Measurements from ENCODE around the gene MGMT. TPM values are rescaled to one million over a fixed set of nuclear protein-coding genes. Genes with fewer than 3 reads are reported as not detected.

Gene MGMT
- total and polyA plus RNA-seq, 2 of the 4 experiments (the other 2 are of a cell fraction): 11.5 to 17.8 TPM

DNA sequence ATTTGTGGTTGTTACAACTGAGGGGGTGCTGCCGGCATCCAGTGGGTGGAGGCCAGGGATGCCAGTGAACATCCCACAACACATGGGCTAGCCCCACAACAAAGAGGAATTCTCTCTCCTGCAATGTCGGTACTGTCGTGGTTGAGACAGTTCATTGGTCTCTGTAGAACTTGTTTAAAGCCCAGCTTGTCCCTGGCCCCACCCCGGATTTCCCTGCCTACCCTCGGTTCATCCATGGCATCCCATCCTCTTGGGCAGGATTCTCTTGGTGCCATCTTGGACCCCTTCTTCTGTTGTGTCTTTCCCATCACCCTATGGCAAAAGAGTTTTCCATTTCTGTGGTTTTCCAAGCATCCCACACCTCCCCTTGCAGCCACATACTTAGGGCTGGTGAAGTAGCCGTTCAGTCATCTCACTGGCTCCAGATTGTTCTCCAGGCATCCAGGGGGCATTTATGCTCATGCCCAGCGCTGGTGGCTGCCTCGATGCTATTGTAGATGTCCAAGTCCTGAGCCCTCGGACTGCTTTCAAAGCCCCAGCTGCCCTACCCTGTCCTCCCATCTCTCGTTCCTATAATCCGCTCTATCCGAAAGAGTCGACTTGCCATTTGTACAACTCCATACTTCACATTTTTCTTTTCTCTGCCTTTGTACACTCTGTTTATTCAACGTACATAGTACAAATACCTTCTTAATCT lies 39.2 kb downstream of the MGMT start:
- no peaks in the 10 kb centered on the region for H3K9me1 ChIP-seq (ENCODE audit: insufficient read depth, low read length)
- H3K27me3 ChIP-seq (ENCODE audit: control insufficient read depth, insufficient read depth, low read length): no peaks in the 10 kb centered on the region
- H3K18ac ChIP-seq (ENCODE audit: low read depth, low read length): no peak overlapping the region
- H3K9ac ChIP-seq (ENCODE audit: low read depth, low read length): no peak overlapping the region
- peaks cover 4 to 13% of the 10 kb centered on the region in 2 experiments; a peak in 2 of 4 replicates for H3K79me1 ChIP-seq (ENCODE audit: low read depth in 1 of 2, low read length in 2 of 2)
- no peaks in the 10 kb centered on the region for H4K20me1 ChIP-seq (ENCODE audit: insufficient read depth, low read length)
- H2BK5ac ChIP-seq (ENCODE audit: low read depth, low read length, poor library complexity, severe bottlenecking): no peak overlapping the region
- dilution Hi-C loops (cut with HindIII; ENCODE audit: low sequenced_read_pairs, unreplicated experiment): no loop called here
- H3K4ac ChIP-seq (ENCODE audit: low read depth, low read length): no peak overlapping the region
- CTCF ChIA-PET: no interaction called here
- no peak overlapping the region for H2BK20ac ChIP-seq (ENCODE audit: low read depth, low read length)
- H3K9me3 ChIP-seq (ENCODE audit: control insufficient read depth, insufficient read depth, low read length): peaks cover 5% of the 10 kb centered on the region
- no peak overlapping the region for H3K23ac ChIP-seq (ENCODE audit: low read depth, low read length)
- no peak for DNase-seq
- TF ChIP-seq FOS (IDR thresholded peaks at IDR 0.05; ENCODE audit: low read depth, low read length) (no peak), POLR2A (IDR thresholded peaks at IDR 0.05; ENCODE audit: low read depth, low read length) (no peak), RAD21 (IDR thresholded peaks at IDR 0.05; ENCODE audit: low read length) (no peak), SMC3 (IDR thresholded peaks at IDR 0.05; ENCODE audit: low read depth, low read length) (no peak), MAFK (IDR thresholded peaks at IDR 0.05; ENCODE audit: low read depth, low read length) (no peak), MXI1 (IDR thresholded peaks at IDR 0.05; ENCODE audit: borderline replicate concordance, low read depth, low read length) (no peak), RFX5 (IDR thresholded peaks at IDR 0.05; ENCODE audit: low read depth, low read length) (no peak), CHD1 (IDR thresholded peaks at IDR 0.05; ENCODE audit: low read depth, low read length) (no peak), CEBPB (IDR thresholded peaks at IDR 0.05; ENCODE audit: low read depth, low read length) (no peak), MAZ (IDR thresholded peaks at IDR 0.05; ENCODE audit: borderline replicate concordance, low read depth, low read length) (no peak), NFE2L2 (IDR thresholded peaks at IDR 0.05; ENCODE audit: low read depth, low read length) (no peak), RCOR1 (IDR thresholded peaks at IDR 0.05; ENCODE audit: insufficient replicate concordance, low read length) (no peak), BHLHE40 (IDR thresholded peaks at IDR 0.05; ENCODE audit: low read depth, low read length) (no peak)
- TF ChIP-seq, protein P1, sequence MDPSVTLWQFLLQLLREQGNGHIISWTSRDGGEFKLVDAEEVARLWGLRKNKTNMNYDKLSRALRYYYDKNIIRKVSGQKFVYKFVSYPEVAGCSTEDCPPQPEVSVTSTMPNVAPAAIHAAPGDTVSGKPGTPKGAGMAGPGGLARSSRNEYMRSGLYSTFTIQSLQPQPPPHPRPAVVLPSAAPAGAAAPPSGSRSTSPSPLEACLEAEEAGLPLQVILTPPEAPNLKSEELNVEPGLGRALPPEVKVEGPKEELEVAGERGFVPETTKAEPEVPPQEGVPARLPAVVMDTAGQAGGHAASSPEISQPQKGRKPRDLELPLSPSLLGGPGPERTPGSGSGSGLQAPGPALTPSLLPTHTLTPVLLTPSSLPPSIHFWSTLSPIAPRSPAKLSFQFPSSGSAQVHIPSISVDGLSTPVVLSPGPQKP (IDR thresholded peaks at IDR 0.05; ENCODE audit: borderline replicate concordance, low read depth, low read length): no peak
- TF ChIP-seq, protein P2, sequence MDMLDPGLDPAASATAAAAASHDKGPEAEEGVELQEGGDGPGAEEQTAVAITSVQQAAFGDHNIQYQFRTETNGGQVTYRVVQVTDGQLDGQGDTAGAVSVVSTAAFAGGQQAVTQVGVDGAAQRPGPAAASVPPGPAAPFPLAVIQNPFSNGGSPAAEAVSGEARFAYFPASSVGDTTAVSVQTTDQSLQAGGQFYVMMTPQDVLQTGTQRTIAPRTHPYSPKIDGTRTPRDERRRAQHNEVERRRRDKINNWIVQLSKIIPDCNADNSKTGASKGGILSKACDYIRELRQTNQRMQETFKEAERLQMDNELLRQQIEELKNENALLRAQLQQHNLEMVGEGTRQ (IDR thresholded peaks at IDR 0.05; ENCODE audit: low read depth, low read length): no peak
- TF ChIP-seq, protein P3, sequence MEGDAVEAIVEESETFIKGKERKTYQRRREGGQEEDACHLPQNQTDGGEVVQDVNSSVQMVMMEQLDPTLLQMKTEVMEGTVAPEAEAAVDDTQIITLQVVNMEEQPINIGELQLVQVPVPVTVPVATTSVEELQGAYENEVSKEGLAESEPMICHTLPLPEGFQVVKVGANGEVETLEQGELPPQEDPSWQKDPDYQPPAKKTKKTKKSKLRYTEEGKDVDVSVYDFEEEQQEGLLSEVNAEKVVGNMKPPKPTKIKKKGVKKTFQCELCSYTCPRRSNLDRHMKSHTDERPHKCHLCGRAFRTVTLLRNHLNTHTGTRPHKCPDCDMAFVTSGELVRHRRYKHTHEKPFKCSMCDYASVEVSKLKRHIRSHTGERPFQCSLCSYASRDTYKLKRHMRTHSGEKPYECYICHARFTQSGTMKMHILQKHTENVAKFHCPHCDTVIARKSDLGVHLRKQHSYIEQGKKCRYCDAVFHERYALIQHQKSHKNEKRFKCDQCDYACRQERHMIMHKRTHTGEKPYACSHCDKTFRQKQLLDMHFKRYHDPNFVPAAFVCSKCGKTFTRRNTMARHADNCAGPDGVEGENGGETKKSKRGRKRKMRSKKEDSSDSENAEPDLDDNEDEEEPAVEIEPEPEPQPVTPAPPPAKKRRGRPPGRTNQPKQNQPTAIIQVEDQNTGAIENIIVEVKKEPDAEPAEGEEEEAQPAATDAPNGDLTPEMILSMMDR (conservative IDR thresholded peaks at IDR 0.05; ENCODE audit: low read depth, low read length): no peak
- H3K56ac ChIP-seq (ENCODE audit: extremely low read depth, insufficient read depth, low read length): no peak overlapping the region
- H3K36me3 ChIP-seq (ENCODE audit: control insufficient read depth, insufficient read depth, low read length): no peaks in the 10 kb centered on the region
- 80 to 100% methylated on average over 1 to 9 of the region's 14 CpGs for WGBS, 2 experiments (ENCODE audit: extremely low coverage in 2 of 2, insufficient read length in 1 of 2)
- H3K14ac ChIP-seq (replicated peaks; ENCODE audit: low read depth, low read length): no peak overlapping the region
- H2AK9ac ChIP-seq (replicated peaks; ENCODE audit: low read depth, low read length, poor library complexity): no peak overlapping the region
- H4K8ac ChIP-seq (ENCODE audit: low read depth in 2 of 2, low read length in 2 of 2): no peak overlapping the region
- no TSS peak for BruUV-seq (replicated peaks)
- intact Hi-C loops (cut with micrococcal nuclease): no loop called here
- in situ Hi-C loops (cut with MboI; ENCODE audit: low sequenced_read_pairs): no loop called here
- H2AK5ac ChIP-seq (ENCODE audit: low read depth, low read length): no peak overlapping the region
- H4K5ac ChIP-seq (ENCODE audit: low read depth, low read length): no peak overlapping the region
- H3K4me2 ChIP-seq (ENCODE audit: low read depth, low read length): no peak overlapping the region
- no peak overlapping the region for H2BK120ac ChIP-seq (ENCODE audit: low read depth, low read length)
- no peak overlapping the region for H2BK15ac ChIP-seq (ENCODE audit: low read depth, low read length)
- H3K27ac ChIP-seq (ENCODE audit: insufficient read depth, low read length): no peak overlapping the region
- H3K4me3 ChIP-seq (ENCODE audit: insufficient read depth, low read depth, low read length): no peak overlapping the region
- POLR2A ChIA-PET (ENCODE audit: unreplicated experiment): no interaction called here
- H4K91ac ChIP-seq (ENCODE audit: insufficient read depth, low read depth, low read length): no peak overlapping the region
- no peak; the same call in 1 of the 2 replicates for ATAC-seq (ENCODE audit: low read depth)
- H3K4me1 ChIP-seq (ENCODE audit: control insufficient read depth, insufficient read depth, low read length): peaks cover 4% of the 10 kb centered on the region; the same call in 1 of the 2 replicates
- no peak overlapping the region for H2AFZ ChIP-seq (replicated peaks; ENCODE audit: low read length, poor library complexity)

Measured in IMR-90 (cell line).